ENCODE measurements around the gene ATP11B. TPM values are rescaled to one million over a fixed set of nuclear protein-coding genes. Genes with fewer than 3 reads are reported as not detected.
"Not testable (repeated sequence)": the region's sequence is repeated elsewhere in the genome, so short reads cannot be mapped to it uniquely, and the experiment has no call there.

The ATP11B gene
- polyA plus RNA-seq, 4 donors, result 53.2 to 58.7 (median 57.0) TPM

- peak in 1 of 4 donors; percentile 28 for DNase-seq (ENCODE audit: low read depth in 4 of 4, low spot score in 2 of 4)
These were observed 1.4 kb downstream of the ATP11B start for GRCh38 chr3:182794455-182795388.

GRCh38 chr3:182795389-182795782 lies 2.1 kb downstream of the ATP11B start:
- DNase-seq (ENCODE audit: low read depth in 4 of 4, low spot score in 2 of 4), result peak in 1 of 4 donors; percentile 11

- no peak for DNase-seq (ENCODE audit: low read depth in 4 of 4, low spot score in 2 of 4)
These were observed 3.0 kb downstream of the ATP11B start for GRCh38 chr3:182796310-182796709.

- no peak for DNase-seq (ENCODE audit: low read depth in 4 of 4, low spot score in 2 of 4)
These were observed 4.6 kb downstream of the ATP11B start for GRCh38 chr3:182797876-182798275.

GRCh38 chr3:182799143-182799542 lies 5.8 kb downstream of the ATP11B start:
- DNase-seq (ENCODE audit: low read depth in 4 of 4, low spot score in 2 of 4), result not testable (repeated sequence)

- no peak for DNase-seq (ENCODE audit: low read depth in 4 of 4, low spot score in 2 of 4)
These were observed 7.2 kb downstream of the ATP11B start for GRCh38 chr3:182800508-182800907.

- DNase-seq (ENCODE audit: low read depth in 4 of 4, low spot score in 2 of 4), result no peak
These were observed 9.4 kb downstream of the ATP11B start for GRCh38 chr3:182802413-182803390.

GRCh38 chr3:182803596-182803995 lies 10.3 kb downstream of the ATP11B start:
- DNase-seq (ENCODE audit: low read depth in 4 of 4, low spot score in 2 of 4), result no peak

GRCh38 chr3:182807061-182807460 lies 13.8 kb downstream of the ATP11B start:
- DNase-seq (ENCODE audit: low read depth in 4 of 4, low spot score in 2 of 4), result no peak

GRCh38 chr3:182808041-182808770 lies 14.9 kb downstream of the ATP11B start:
- DNase-seq (ENCODE audit: low read depth in 4 of 4, low spot score in 2 of 4), result no peak

GRCh38 chr3:182809531-182809930 lies 16.2 kb downstream of the ATP11B start:
- DNase-seq (ENCODE audit: low read depth in 4 of 4, low spot score in 2 of 4), result no peak

GRCh38 chr3:182810574-182811268 lies 17.4 kb downstream of the ATP11B start:
- no peak for DNase-seq (ENCODE audit: low read depth in 4 of 4, low spot score in 2 of 4)

- no peak for DNase-seq (ENCODE audit: low read depth in 4 of 4, low spot score in 2 of 4)
These were observed 17.9 kb downstream of the ATP11B start for GRCh38 chr3:182811269-182811596.

GRCh38 chr3:182812123-182812522 lies 18.8 kb downstream of the ATP11B start:
- DNase-seq (ENCODE audit: low read depth in 4 of 4, low spot score in 2 of 4), result no peak

GRCh38 chr3:182814419-182815062 lies 21.2 kb downstream of the ATP11B start:
- DNase-seq (ENCODE audit: low read depth in 4 of 4, low spot score in 2 of 4), result no peak

- no peak for DNase-seq (ENCODE audit: low read depth in 4 of 4, low spot score in 2 of 4)
These were observed 22.9 kb downstream of the ATP11B start for GRCh38 chr3:182816181-182816580.

GRCh38 chr3:182818296-182818978 lies 25.1 kb downstream of the ATP11B start:
- no peak for DNase-seq (ENCODE audit: low read depth in 4 of 4, low spot score in 2 of 4)

- DNase-seq (ENCODE audit: low read depth in 4 of 4, low spot score in 2 of 4), result no peak
These were observed 28.1 kb downstream of the ATP11B start for GRCh38 chr3:182821221-182821981.
